ENCODE data around the gene NARS2. TPM values are rescaled to one million over a fixed set of nuclear protein-coding genes. Genes with fewer than 3 reads are reported as not detected.

NARS2 gene
- total RNA-seq, 2 experiments from 2014 or later, result 27.5 to 29.6 TPM

DNA sequence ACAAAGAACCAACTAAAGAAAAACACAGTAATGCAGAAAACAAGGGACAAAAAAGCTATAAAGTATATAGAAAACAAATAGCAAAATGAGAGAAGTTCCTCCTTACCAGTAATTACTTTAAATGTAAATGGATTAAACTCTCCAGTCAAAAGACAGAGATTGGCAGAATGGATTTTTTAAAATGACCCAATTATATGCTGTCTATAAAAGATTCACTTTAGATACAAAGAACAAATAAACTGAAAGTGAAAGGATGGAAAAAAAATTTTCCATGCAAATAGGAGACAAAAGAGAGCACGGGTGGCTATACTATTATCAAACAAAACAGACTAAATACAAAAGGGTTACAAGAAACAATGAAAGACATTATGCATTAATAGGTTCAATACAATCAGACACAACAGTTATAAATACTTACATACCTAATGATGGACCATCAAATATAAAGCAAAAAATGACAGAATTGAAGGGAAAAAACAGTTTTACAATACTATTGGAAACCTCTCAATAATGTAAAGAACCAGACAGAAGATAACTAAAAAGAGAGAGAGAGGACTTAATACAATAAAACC, 64.6 kb downstream of the NARS2 start:
- POLR2A ChIA-PET, result no interaction called here
- CTCF ChIA-PET, result interaction anchor here (1.2 kb wide), 1 partner anchor 76 kb away, joined by 3 read pairs; no protein-coding TSS in a partner anchor

DNA sequence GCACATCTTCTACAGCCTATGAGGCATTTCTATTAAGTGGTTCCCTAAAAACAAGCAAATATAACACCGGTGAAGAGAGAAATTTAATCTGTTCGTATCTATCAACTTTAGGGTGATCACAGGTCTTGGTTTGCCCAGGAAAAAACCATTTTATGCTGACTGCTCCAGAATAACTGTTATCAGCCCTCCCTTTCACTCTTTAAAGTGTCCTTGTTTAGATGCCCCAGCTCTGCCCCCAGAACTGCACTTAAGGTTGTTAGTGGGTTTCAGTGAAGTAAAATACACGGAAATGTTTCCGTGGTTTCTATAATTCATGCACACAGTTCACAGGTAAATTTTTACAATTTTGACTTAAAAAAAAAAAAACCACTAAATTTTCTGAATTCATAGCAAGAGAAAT, 70.0 kb downstream of the NARS2 start:
- CTCF ChIA-PET, result no interaction called here
- POLR2A ChIA-PET, result no interaction called here

DNA sequence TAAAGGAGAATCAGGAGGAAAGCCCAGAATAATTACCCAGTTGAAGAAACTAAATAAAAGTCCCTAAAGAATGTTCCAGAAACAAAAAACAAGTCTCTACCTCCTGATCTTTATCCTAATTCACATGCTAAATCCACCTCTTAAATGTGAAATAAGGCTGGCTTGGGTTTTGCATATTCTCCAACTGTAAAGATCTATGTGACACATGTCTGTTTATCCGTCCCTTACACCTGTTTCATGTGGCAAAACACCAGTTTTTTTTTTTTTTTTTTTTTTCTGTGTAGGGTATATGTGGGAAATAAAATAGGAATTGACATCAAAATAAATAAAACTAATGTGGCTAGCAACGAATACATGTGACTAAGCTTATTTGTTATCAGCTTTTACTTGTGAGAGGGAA, 70.5 kb downstream of the NARS2 start:
- ChIA-PET POLR2A (no interaction called here), CTCF (no interaction called here)

DNA sequence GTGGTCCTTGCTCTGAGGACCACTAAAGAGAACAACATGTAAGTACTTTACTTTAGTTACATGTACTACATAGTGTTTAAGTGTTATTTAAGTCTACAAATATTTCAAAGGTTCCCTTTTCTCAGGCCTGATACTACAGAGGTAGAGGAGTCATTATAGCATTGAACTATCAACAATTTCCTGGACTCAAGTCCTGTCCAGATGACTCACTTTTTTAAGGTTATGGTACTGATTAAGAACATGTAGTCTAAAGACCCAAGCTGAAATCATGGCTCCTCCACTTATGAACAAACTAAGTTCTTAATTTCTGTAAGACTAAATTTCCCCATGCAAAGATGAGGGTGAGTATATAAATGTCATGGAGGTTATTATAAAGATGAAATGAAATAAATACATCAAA, 74.7 kb downstream of the NARS2 start:
- CTCF ChIA-PET, result no interaction called here
- POLR2A ChIA-PET, result no interaction called here

DNA sequence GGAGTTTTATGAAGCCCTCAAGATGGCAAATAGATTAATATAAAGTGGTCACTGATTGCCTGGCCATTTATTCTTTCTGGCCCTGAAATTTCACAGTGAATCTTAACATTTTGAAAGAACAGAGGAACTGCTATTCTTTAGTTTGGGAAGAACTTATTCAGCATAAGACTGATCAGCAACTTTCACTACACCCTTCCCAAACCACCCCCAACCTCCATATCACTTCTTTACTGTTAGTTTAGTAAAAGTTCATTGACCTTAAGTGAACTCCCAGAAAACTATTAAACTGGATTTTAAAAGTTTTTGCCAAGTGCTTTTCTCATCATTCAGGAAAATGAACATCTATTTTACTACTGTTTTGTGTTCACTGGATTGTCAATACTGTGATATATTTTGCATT, 77.4 kb downstream of the NARS2 start:
- POLR2A ChIA-PET, result no interaction called here
- CTCF ChIA-PET, result no interaction called here

DNA sequence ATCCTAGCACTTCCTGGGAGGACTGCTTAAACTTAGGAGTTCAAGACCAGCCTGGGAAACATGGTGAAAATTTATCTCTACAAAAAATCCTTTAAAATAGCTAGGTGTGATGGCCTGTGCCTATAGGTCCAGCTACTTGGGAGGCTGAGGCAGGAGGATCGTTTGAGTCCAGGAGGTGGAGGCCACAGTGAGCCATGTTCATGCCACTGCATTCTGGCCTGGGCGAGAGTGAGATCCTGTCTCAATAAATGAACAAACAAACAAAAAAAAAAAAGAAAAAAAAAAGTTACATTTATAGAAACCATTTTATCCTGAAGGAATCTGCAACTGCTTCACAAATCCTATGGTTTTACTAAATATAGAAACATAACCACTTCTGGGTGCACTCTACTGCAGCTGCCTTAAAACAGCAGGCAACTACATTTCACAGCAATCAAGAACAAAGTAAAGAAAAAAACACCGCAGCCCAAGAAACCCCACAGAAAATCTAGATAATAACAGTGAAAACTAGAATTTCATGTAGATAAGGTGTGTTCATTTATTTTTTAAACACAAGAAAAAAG, 81.2 kb downstream of the NARS2 start:
- CTCF ChIA-PET, result no interaction called here

DNA sequence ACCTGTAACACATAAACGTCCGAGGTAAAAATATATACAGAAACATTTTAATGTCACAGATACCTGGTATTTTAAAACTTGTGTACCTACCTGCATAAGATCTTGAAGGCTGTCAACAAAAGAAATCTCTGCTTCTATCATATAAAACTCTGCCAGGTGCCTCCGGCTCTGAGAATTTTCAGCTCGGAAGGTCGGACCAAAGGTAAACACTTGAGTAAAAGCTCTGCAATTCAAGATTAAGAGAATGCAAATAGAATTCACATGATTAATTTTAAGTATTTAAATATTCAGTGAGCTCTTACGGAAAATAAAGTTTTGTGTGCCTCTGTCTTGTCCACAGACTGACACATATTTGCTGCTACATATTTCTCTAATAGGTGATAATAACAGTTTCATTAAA, 81.7 kb downstream of the NARS2 start:
- ChIA-PET CTCF (no interaction called here), POLR2A (no interaction called here)

More for the DNA sequence above, 81.2 kb downstream of the NARS2 start:
- POLR2A ChIA-PET, result interaction anchor here (0.5 kb wide), 1 partner anchor 43 kb away, joined by 10 read pairs; no protein-coding TSS in a partner anchor

DNA sequence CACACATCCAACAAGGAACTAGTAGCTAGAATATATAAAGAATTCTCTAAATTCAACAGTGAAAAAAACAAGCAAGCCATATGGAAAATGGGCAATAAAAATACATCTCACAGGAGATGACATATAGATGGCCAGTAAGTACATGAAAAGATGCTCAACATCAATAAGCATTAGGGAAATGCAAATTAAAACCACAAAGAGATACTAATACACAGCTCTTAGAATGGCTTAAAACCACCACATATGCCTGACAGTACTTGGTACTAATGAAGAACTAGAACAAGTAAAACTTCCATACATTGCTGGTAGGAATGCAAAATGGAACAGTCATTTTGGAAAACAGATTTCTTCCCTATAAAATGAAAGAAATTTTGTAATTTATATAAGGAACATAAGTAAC, 85.5 kb downstream of the NARS2 start:
- ChIA-PET POLR2A (no interaction called here), CTCF (no interaction called here)

DNA sequence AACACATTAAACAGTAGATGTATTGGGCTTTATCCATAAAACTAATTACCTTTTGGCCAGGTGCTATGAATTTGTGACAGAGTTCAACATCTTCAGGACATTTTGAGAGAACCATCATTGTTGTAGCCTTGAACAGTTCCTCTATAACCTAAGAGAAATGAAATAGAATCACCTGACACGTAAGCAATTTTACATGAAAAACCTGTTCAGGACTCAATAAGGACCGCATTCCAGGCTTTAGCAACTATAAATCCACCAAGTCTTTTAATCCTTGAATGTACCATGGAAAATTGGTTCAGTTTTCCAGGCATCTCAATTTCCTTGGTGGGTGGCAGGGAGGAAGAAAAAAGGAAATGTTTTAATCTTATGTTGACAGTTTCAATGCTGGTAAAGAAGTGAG, 96.1 kb downstream of the NARS2 start:
- POLR2A ChIA-PET, result no interaction called here
- CTCF ChIA-PET, result no interaction called here

DNA sequence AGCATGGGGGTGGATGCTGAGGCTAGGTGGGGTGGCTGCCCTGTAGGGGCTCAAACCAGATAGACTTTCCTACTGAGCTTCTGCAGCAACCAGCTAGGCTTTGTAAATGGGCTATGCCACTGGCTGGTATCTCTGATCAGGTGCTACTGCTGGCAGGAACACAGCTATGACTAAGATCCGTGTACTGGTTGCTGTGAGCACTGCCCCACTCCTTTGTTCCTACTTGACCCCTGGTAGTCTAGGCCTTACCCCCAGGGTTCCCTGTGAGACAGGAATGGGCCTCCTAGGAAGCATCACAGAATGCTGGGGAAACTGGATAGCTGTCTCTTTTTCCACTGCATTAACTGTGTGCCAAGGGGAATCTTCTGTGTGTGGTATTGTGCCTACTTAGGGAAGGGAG, 98.6 kb downstream of the NARS2 start:
- ChIA-PET POLR2A (no interaction called here), CTCF (no interaction called here)

DNA sequence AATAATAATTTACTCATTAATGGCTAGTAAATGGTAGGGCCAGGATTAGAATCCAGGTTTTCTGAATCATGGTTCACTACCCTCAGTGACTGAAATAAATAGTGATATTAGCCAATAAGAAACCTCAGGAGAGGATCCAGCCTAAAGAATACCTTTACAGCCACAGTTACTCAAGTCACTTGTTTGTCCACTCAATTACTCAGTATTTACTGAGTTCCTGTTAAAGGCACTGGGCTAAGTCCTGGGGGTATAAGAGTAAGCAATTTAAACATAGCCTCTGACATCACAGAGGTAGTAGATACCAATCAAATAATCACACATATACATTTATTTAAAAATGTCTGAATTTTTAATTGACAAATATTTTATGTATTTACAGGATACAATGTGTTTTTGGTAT, 100.2 kb downstream of the NARS2 start:
- ChIA-PET POLR2A (no interaction called here), CTCF (no interaction called here)

DNA sequence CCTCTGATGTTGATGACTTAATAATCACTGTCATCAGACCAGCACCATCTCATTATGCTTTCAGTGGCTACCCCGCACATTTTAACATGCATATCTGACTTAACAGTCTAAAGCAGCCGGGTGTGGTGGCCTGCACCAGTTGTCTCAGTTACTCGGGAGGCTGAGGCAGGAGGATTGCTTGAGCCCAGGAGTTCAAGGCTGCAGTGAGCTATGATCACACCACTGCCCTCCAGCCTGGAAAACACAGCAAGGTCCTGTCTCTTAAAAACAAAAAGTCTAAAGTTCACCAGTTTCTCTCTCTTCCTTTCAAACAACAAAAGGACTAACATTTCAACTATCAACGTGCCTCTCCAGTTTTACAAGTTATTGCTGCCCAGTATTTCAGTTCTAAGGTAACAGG, 101.8 kb downstream of the NARS2 start:
- ChIA-PET CTCF (no interaction called here), POLR2A (no interaction called here)

DNA sequence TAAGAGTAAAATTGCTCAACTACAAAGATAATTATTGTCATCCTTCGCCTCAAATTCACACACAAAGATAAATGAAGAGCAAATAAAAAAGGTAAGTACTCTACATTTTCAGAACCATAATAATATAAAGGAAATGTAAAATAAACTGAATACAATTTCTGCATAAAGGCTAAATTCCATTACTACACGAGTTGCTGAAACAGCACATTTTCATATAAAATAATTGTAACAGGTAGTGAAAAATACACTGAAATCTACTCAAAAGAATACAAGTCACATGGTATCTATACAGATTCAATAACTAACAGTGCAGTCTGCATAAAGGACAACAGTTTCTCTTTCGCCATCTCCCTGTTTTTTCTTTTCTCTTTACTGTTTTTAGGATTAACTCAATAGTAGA, 102.3 kb downstream of the NARS2 start:
- POLR2A ChIA-PET, result no interaction called here
- CTCF ChIA-PET, result no interaction called here

DNA sequence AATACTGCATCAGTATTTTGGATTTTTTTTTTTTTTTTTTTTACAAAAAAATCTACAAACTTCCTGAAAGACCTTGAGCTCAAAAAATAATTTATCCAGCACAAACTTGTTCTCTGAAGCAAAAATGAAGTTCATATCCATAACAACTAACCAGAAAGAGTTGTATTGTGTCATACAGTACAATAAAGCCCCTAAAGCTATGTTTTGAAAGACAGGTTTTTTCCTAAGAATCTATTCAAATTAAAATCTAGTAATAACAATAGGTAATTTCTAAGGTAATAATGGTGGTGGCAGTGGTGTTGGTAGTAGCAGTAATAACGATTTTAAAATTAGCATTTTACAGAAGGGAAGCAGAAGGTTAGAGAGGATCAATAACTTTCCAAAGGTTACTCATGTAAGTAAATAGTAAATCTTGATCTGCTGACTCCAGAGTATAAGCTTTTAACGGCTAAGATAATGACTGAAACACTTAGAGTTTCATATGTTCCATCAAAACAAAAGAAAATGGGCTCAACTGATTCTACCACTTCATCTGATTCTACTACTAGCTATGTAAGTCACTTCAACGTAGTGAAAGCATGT, 103.7 kb downstream of the NARS2 start:
- CTCF ChIA-PET, result interaction anchor here (0.6 kb wide), 1 partner anchor 43 kb away, joined by 3 read pairs; no protein-coding TSS in a partner anchor
- POLR2A ChIA-PET, result no interaction called here

DNA sequence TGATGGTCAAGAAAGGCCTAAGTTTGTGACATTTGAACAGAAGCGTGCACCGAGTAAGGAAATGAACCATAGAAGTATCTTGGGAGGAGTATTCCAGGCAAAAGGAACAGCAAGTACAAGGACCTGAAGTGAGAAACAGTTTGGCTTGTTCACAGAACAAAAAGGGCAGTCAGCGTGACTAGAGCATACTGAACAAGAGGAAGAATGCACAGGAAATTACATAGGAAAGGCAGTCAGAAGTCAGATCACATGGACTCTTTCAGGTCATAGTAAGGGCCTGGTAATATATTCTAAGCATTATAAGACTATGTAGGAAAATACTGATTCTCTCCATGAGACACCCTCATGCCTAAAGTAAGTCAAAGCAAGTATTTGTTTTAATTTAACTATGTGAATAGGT, 104.8 kb downstream of the NARS2 start:
- CTCF ChIA-PET, result no interaction called here
- POLR2A ChIA-PET, result no interaction called here

DNA sequence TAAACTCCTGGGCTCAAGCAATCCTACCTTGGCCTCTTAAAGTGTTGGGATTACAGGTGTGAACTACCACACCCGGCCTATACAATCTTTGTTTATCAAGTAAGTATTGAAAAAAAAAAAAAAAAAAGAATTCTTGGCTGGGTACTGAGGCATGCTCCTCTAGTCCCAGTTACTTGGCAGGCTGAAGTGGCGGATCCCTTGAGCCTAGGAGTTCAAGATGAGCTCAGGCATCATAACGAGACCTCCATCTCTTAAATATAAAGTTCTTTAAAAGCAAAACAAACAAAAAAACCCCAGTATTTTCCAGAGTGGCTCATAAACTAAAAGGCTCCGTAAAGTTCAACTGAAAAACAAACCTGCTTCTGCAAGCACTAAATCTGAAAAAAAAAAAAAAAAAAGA, 106.7 kb downstream of the NARS2 start:
- CTCF ChIA-PET, result interaction anchor here (0.7 kb wide), 2 partner anchors 84 to 106 kb away, joined by 3 to 4 read pairs; no protein-coding TSS in a partner anchor

DNA sequence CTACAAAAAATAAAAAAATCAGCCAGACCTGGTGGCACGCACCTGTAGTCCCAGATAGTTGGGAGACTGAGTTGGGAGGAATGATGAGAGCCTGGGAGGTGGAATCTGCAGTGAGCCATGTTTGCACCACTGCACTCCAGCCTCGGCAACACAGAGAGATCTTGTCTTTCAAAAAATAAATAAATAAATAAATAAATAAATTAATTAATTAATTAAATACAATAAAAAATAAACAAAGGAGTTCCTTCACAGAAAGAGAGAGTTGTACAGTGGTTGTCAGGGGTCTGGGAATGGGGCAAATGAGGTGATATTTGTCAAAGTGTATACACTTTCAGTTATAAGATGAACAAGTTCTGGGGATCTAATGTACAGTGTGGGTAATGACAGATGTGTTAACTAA, 107.3 kb downstream of the NARS2 start:
- ChIA-PET CTCF (no interaction called here), POLR2A (interaction anchor here (0.7 kb wide), 1 partner anchor 49 kb away, joined by 7 read pairs; no protein-coding TSS in a partner anchor)

More for the DNA sequence above, 106.7 kb downstream of the NARS2 start:
- POLR2A ChIA-PET, result interaction anchor here (0.7 kb wide), 1 partner anchor 50 kb away, joined by 7 read pairs; no protein-coding TSS in a partner anchor

DNA sequence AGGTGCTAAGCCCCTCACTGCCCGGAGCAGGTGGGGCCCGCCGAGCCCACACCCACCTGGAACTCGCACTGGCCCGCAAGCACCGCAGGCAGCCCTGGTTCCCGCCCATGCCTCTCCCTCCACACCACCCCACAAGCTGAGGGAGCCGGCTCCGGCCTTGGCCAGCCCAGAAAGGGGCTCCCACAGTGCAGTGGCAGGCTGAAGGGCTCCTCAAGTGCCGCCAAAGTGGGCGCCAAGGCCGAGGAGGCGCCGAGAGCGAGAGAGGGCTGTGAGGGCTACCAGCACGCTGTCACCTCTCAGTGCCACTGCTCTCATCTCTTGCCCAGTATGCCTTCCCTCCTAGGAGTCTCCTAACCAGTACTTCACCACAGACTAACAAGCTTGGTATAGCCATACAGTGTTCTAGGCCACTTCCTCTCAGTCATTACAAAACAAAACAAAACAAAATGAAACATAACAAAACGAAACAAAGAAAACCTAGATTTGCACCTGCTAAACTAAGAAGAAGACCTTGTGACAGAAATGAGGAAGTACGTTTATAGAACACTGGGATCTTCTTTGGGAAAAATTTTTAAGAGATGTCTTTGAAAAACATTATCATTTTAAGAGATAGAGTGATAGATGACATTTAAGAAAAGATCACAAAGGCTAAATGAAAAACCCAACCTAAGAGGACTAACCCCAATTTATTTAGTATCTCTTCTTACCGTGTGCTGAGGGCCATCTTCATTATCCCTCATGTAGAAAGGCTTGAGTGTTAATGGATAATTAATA, 109.3 kb downstream of the NARS2 start:
- ChIA-PET CTCF (interaction anchor here (1.0 to 1.8 kb wide), 3 partner anchors 47 to 48 kb away, joined by 3 to 4 read pairs (median 3); partner anchors contain the start of gene GAB2), POLR2A (interaction anchor here (1.0 kb wide), 1 partner anchor 48 kb away, joined by 3 read pairs; the partner anchor contains the start of gene GAB2)

DNA sequence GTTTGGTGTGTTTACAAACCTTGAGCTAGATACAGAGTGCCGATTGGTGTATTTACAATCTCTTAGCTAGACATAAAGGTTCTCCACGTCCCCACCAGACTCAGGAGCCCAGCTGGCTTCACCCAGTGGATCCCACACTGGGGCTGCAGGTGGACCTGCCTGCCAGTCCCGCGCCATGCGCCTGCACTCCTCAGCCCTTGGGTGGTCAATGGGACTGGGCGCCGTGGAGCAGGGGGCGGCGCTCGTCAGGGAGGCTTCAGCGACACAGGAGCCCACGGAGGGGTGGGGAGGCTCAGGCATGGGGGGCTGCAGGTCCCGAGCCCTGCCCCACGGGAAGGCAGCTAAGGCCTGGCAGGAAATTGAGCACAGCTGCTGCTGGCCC, 109.9 kb downstream of the NARS2 start:
- CTCF ChIA-PET, result interaction anchor here (1.0 to 1.8 kb wide), 3 partner anchors 46 to 48 kb away, joined by 3 to 4 read pairs (median 3); partner anchors contain the start of gene GAB2
- POLR2A ChIA-PET, result interaction anchor here (1.0 kb wide), 1 partner anchor 47 kb away, joined by 3 read pairs; the partner anchor contains the start of gene GAB2

DNA sequence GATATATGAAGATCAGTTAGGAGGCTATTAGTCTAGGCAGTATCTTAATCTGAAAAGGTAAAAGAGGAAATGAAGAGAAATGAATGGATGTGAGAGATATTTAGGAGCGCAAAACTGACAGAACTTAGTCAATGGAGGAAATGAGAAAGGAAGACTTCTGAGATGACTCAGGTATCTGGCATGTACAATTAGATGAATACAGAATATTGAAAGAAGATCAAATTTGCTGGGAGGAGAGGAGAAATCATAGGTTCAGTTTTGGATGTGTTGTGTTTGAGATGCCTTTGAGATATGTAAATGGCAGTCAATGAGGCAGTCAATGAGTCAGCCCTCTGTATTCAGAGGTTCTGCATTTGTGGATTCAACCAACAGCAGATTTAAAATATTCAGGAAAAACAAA, 114.2 kb downstream of the NARS2 start:
- CTCF ChIA-PET, result no interaction called here
- POLR2A ChIA-PET, result no interaction called here

DNA sequence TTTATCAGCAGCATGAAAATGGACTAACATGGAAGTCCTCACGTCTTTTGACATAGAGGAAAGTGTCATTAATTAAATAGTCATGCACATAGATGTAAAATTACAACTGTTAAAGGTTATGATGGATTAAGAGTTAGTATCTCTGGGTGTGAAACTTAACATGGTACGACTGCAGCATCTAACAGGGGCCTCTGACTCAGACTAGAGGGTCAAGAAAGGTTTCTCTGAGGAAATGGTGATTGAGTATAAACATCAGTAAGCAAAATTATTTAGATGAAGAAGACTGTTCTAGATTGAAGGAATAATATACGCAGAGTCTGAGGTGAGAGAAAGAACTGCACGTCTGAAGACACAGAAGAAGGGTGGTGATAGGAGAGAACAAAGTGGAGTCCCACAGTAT, 114.9 kb downstream of the NARS2 start:
- ChIA-PET CTCF (no interaction called here), POLR2A (no interaction called here)

Measured in activated CD8-positive, alpha-beta memory T cell treated with anti-CD3 and anti-CD28 coated beads for 36 hours (primary cell).